ES-I3 (cell line): Measurements from ENCODE around the gene ATP2C1.

Experiments used
- H3K36me3 ChIP-seq: 2 replicates; pipeline ENCODE4 v1.6.1; 2013; ENCODE audit warnings: mild to moderate bottlenecking, low read length, control low read depth, moderate library complexity; ENCODE audit not compliant: insufficient read depth
- H3K4me1 ChIP-seq: 2 replicates; pipeline ENCODE4 v1.6.1; 2013; ENCODE audit warnings: mild to moderate bottlenecking, control low read depth, low read length; ENCODE audit not compliant: insufficient read depth
- H3K9ac ChIP-seq: 2 replicates; pipeline ENCODE4 v1.6.1; 2013; ENCODE audit warnings: low read depth, mild to moderate bottlenecking, low read length, moderate library complexity
- H3K9me3 ChIP-seq: 2 replicates; pipeline ENCODE4 v1.6.1; 2013; ENCODE audit warnings: mild to moderate bottlenecking, low read length, moderate library complexity; ENCODE audit not compliant: control insufficient read depth, insufficient read depth

The ATP2C1 gene

GRCh38 chr3:131001071-131001470, 107.2 kb downstream of the ATP2C1 start:
- H3K9ac ChIP-seq: no peak overlapping the region
- no peaks in the 10 kb centered on the region for H3K9me3 ChIP-seq
- no peaks in the 10 kb centered on the region for H3K4me1 ChIP-seq
- H3K36me3 ChIP-seq: no peaks in the 10 kb centered on the region

GRCh38 chr3:131004603-131005002, 110.7 kb downstream of the ATP2C1 start:
- no peaks in the 10 kb centered on the region for H3K36me3 ChIP-seq
- H3K9ac ChIP-seq: no peak overlapping the region
- H3K9me3 ChIP-seq: no peaks in the 10 kb centered on the region
- no peaks in the 10 kb centered on the region for H3K4me1 ChIP-seq

- Histone ChIP-seq H3K9me3 (no peaks in the 10 kb centered on the region), H3K36me3 (no peaks in the 10 kb centered on the region; the same call in 1 of the 2 replicates), H3K9ac (no peak overlapping the region), H3K4me1 (no peaks in the 10 kb centered on the region)
Measured at GRCh38 chr3:131007256-131007655, 113.4 kb downstream of the ATP2C1 start.

GRCh38 chr3:131007782-131008181, 113.9 kb downstream of the ATP2C1 start:
- no peaks in the 10 kb centered on the region for H3K9me3 ChIP-seq
- H3K9ac ChIP-seq: no peak overlapping the region
- no peaks in the 10 kb centered on the region for H3K4me1 ChIP-seq
- no peaks in the 10 kb centered on the region; the same call in 1 of the 2 replicates for H3K36me3 ChIP-seq

GRCh38 chr3:131008326-131008725, 114.4 kb downstream of the ATP2C1 start:
- Histone ChIP-seq H3K36me3 (no peaks in the 10 kb centered on the region; the same call in 1 of the 2 replicates), H3K4me1 (no peaks in the 10 kb centered on the region), H3K9me3 (no peaks in the 10 kb centered on the region), H3K9ac (no peak overlapping the region)

- no peak overlapping the region for H3K9ac ChIP-seq
- H3K4me1 ChIP-seq: no peaks in the 10 kb centered on the region
- H3K36me3 ChIP-seq: no peaks in the 10 kb centered on the region; the same call in 1 of the 2 replicates
- H3K9me3 ChIP-seq: no peaks in the 10 kb centered on the region
Measured at GRCh38 chr3:131009698-131010097, 115.8 kb downstream of the ATP2C1 start.

- H3K9ac ChIP-seq: no peak overlapping the region
- H3K9me3 ChIP-seq: no peaks in the 10 kb centered on the region
- no peaks in the 10 kb centered on the region for H3K4me1 ChIP-seq
- peaks cover 3% of the 10 kb centered on the region for H3K36me3 ChIP-seq
Measured at GRCh38 chr3:131018970-131019369, 125.1 kb downstream of the ATP2C1 start.

GRCh38 chr3:131020122-131020693, 126.3 kb downstream of the ATP2C1 start:
- H3K9ac ChIP-seq: no peak overlapping the region
- H3K4me1 ChIP-seq: no peaks in the 10 kb centered on the region
- no peaks in the 10 kb centered on the region for H3K9me3 ChIP-seq
- peaks cover 3% of the 10 kb centered on the region for H3K36me3 ChIP-seq

GRCh38 chr3:131025539-131025938, 131.7 kb downstream of the ATP2C1 start:
- Histone ChIP-seq H3K9ac (no peak overlapping the region), H3K4me1 (no peaks in the 10 kb centered on the region)

GRCh38 chr3:131026321-131027151, 132.7 kb downstream of the ATP2C1 start, which contains the start of the genes ASTE1 and NEK11:
Gene ASTE1, minus strand, starts transcription at chr3:131026825. Its CDS starts 1,519 bp downstream, at chr3:131025306.
Gene NEK11, plus strand, starts transcription at chr3:131026877. Its CDS starts 2,832 bp downstream, at chr3:131029709.
- Histone ChIP-seq H3K4me1 (no peaks in the 10 kb centered on the region), H3K36me3 (no peaks in the 10 kb centered on the region), H3K9me3 (no peaks in the 10 kb centered on the region), H3K9ac (peak within 1 kb of the TSS; percentile 71)

More at GRCh38 chr3:131025539-131025938, 131.7 kb downstream of the ATP2C1 start:
- H3K36me3 ChIP-seq: no peaks in the 10 kb centered on the region
- no peaks in the 10 kb centered on the region for H3K9me3 ChIP-seq

GRCh38 chr3:131028844-131029243, 135.0 kb downstream of the ATP2C1 start:
- no peaks in the 10 kb centered on the region for H3K36me3 ChIP-seq
- H3K9me3 ChIP-seq: no peaks in the 10 kb centered on the region
- H3K9ac ChIP-seq: no peak overlapping the region
- no peaks in the 10 kb centered on the region for H3K4me1 ChIP-seq

- no peaks in the 10 kb centered on the region for H3K9me3 ChIP-seq
- H3K4me1 ChIP-seq: no peaks in the 10 kb centered on the region
- H3K9ac ChIP-seq: no peak overlapping the region
- no peaks in the 10 kb centered on the region for H3K36me3 ChIP-seq
Measured at GRCh38 chr3:131031660-131032059, 137.8 kb downstream of the ATP2C1 start.

GRCh38 chr3:131033480-131034080, 139.7 kb downstream of the ATP2C1 start:
- Histone ChIP-seq H3K9ac (no peak overlapping the region), H3K4me1 (0 out of 2 replicates have a peak, but pooled peaks cover 3% of the 10 kb centered on the region), H3K9me3 (no peaks in the 10 kb centered on the region), H3K36me3 (no peaks in the 10 kb centered on the region)

GRCh38 chr3:131036200-131036816, 142.4 kb downstream of the ATP2C1 start:
- Histone ChIP-seq H3K9ac (no peak overlapping the region), H3K4me1 (0 out of 2 replicates have a peak, but pooled peaks cover 3% of the 10 kb centered on the region), H3K9me3 (no peaks in the 10 kb centered on the region), H3K36me3 (no peaks in the 10 kb centered on the region)
